ENCODE results near the gene ADAM23.

The ADAM23 gene

GRCh38 chr2:206477296-206477695 is 34.0 kb downstream of the ADAM23 start:
- TF ChIP-seq EP300 (IDR thresholded peaks at IDR 0.05; ENCODE audit: borderline replicate concordance): no peak
- TF ChIP-seq ZBTB7A (IDR thresholded peaks at IDR 0.05; ENCODE audit: low read depth): no peak
- no peak for TF ChIP-seq NFIC (IDR thresholded peaks at IDR 0.05)
- TF ChIP-seq EGR1 (IDR thresholded peaks at IDR 0.05): no peak
- TF ChIP-seq MAX (IDR thresholded peaks at IDR 0.05): no peak
- TF ChIP-seq CEBPB (IDR thresholded peaks at IDR 0.05): no peak
- TF ChIP-seq TCF12 (IDR thresholded peaks at IDR 0.05; ENCODE audit: low read depth): no peak

- TF ChIP-seq FOXM1 (IDR thresholded peaks at IDR 0.05; ENCODE audit: borderline replicate concordance, low read depth) (no peak), TAF1 (IDR thresholded peaks at IDR 0.05; ENCODE audit: low read depth) (no peak), ZBTB7A (IDR thresholded peaks at IDR 0.05; ENCODE audit: low read depth) (no peak), CREB1 (IDR thresholded peaks at IDR 0.05; ENCODE audit: low read depth) (no peak), YY1 (IDR thresholded peaks at IDR 0.05; ENCODE audit: low read depth) (no peak), REST (IDR thresholded peaks at IDR 0.05; ENCODE audit: low read depth) (no peak), USF1 (IDR thresholded peaks at IDR 0.05) (no peak), TEAD4 (IDR thresholded peaks at IDR 0.05) (no peak), EGR1 (IDR thresholded peaks at IDR 0.05) (no peak), EP300 (IDR thresholded peaks at IDR 0.05; ENCODE audit: borderline replicate concordance) (no peak), MAX (IDR thresholded peaks at IDR 0.05) (no peak), TCF12 (IDR thresholded peaks at IDR 0.05; ENCODE audit: low read depth) (no peak), RAD21 (IDR thresholded peaks at IDR 0.05; ENCODE audit: low read depth) (no peak), CEBPB (IDR thresholded peaks at IDR 0.05) (no peak), NFIC (IDR thresholded peaks at IDR 0.05) (no peak)
Measured at GRCh38 chr2:206478340-206478739, 35.0 kb downstream of the ADAM23 start.

- no peak for TF ChIP-seq YY1 (IDR thresholded peaks at IDR 0.05; ENCODE audit: low read depth)
- no peak for TF ChIP-seq EP300 (IDR thresholded peaks at IDR 0.05; ENCODE audit: borderline replicate concordance)
- TF ChIP-seq USF1 (IDR thresholded peaks at IDR 0.05): no peak
- no peak for TF ChIP-seq CREB1 (IDR thresholded peaks at IDR 0.05; ENCODE audit: low read depth)
- no peak for TF ChIP-seq TEAD4 (IDR thresholded peaks at IDR 0.05)
- TF ChIP-seq TCF12 (IDR thresholded peaks at IDR 0.05; ENCODE audit: low read depth): no peak
- TF ChIP-seq MAX (IDR thresholded peaks at IDR 0.05): no peak
- TF ChIP-seq TAF1 (IDR thresholded peaks at IDR 0.05; ENCODE audit: low read depth): no peak
- TF ChIP-seq RAD21 (IDR thresholded peaks at IDR 0.05; ENCODE audit: low read depth): no peak
- no peak for TF ChIP-seq REST (IDR thresholded peaks at IDR 0.05; ENCODE audit: low read depth)
- no peak for TF ChIP-seq EGR1 (IDR thresholded peaks at IDR 0.05)
- no peak for TF ChIP-seq ZBTB7A (IDR thresholded peaks at IDR 0.05; ENCODE audit: low read depth)
- TF ChIP-seq NFIC (IDR thresholded peaks at IDR 0.05): no peak
- TF ChIP-seq FOXM1 (IDR thresholded peaks at IDR 0.05; ENCODE audit: borderline replicate concordance, low read depth): no peak
Measured at GRCh38 chr2:206480161-206480560, 36.8 kb downstream of the ADAM23 start.

- TF ChIP-seq CREB1 (IDR thresholded peaks at IDR 0.05; ENCODE audit: low read depth) (no peak), ZBTB7A (IDR thresholded peaks at IDR 0.05; ENCODE audit: low read depth) (no peak), CEBPB (IDR thresholded peaks at IDR 0.05) (no peak), EP300 (IDR thresholded peaks at IDR 0.05; ENCODE audit: borderline replicate concordance) (no peak), TEAD4 (IDR thresholded peaks at IDR 0.05) (no peak), TAF1 (IDR thresholded peaks at IDR 0.05; ENCODE audit: low read depth) (no peak), MAX (IDR thresholded peaks at IDR 0.05) (no peak), EGR1 (IDR thresholded peaks at IDR 0.05) (no peak), NFIC (IDR thresholded peaks at IDR 0.05) (no peak), USF1 (IDR thresholded peaks at IDR 0.05) (no peak), TCF12 (IDR thresholded peaks at IDR 0.05; ENCODE audit: low read depth) (no peak), RAD21 (IDR thresholded peaks at IDR 0.05; ENCODE audit: low read depth) (no peak), REST (IDR thresholded peaks at IDR 0.05; ENCODE audit: low read depth) (no peak), YY1 (IDR thresholded peaks at IDR 0.05; ENCODE audit: low read depth) (no peak)
Measured at GRCh38 chr2:206480620-206481019, 37.3 kb downstream of the ADAM23 start.

Measured in Ishikawa (cell line).